H1 (cell line): ENCODE measurements around the gene EOGT. TPM values are rescaled to one million over a fixed set of nuclear protein-coding genes. Genes with fewer than 3 reads are reported as not detected.

Experiments used
- CTCF ChIA-PET: fragments of 300-600 bp; sonication (Branson Sonifier 250); formaldehyde crosslinking; loops from one replicate; lab custom pipeline; 2021; ENCODE audit not compliant: partially characterized antibody; lab: Charles Lee
- POLR2A ChIA-PET: fragments of 300-600 bp; sonication (Branson Sonifier 250); formaldehyde crosslinking; loops from one replicate; lab custom pipeline; 2021; ENCODE audit warnings: inconsistent platforms; ENCODE audit not compliant: partially characterized antibody; lab: Charles Lee
- DNase-seq, 2 experiments: peaks; one replicate each; pipeline versions ENCODE4 v3.0.0 to v3.0.0-alpha.2; 2010 to 2022; ENCODE audit warnings: low spot score in 2 of 2, low read depth in 1 of 2, mixed read lengths in 1 of 2
- FAIRE-seq: peaks from 2 replicates; lab custom pipeline; 2011; peaks lifted over from hg19 to GRCh38; lab: Jason Lieb, UNC
- H2AFZ ChIP-seq: 2 replicates; pipeline ENCODE4 v1.8.1; 2012; ENCODE audit warnings: low read length, inconsistent platforms
- H2AK5ac ChIP-seq: 2 replicates; pipeline ENCODE4 v1.6.1; 2013; ENCODE audit warnings: low read depth, low read length
- H2BK120ac ChIP-seq: replicated peaks from 2 replicates; pipeline ENCODE3; 2013; ENCODE audit warnings: low read depth, low read length, inconsistent platforms
- H2BK12ac ChIP-seq: 2 replicates; pipeline ENCODE4 v1.6.1; 2013; ENCODE audit warnings: low read depth, low read length
- H2BK15ac ChIP-seq: 2 replicates; pipeline ENCODE4 v1.6.1; 2013; ENCODE audit warnings: low read length
- H2BK20ac ChIP-seq: 2 replicates; pipeline ENCODE4 v1.6.1; 2013; ENCODE audit warnings: low read length
- H2BK5ac ChIP-seq: 2 replicates; pipeline ENCODE4 v1.6.1; 2013; ENCODE audit warnings: low read depth, low read length
- H3K14ac ChIP-seq: 2 replicates; pipeline ENCODE4 v1.6.1; 2013; ENCODE audit warnings: inconsistent platforms; ENCODE audit not compliant: insufficient read length
- H3K18ac ChIP-seq: 2 replicates; pipeline ENCODE4 v1.6.1; 2013; ENCODE audit warnings: low read length; ENCODE audit errors: extremely low read depth
- H3K23ac ChIP-seq: 2 replicates; pipeline ENCODE4 v1.6.1; 2013; ENCODE audit warnings: inconsistent platforms; ENCODE audit not compliant: insufficient read length
- H3K23me2 ChIP-seq: 2 replicates; pipeline ENCODE4 v1.6.1; 2013; ENCODE audit warnings: low read depth, low read length
- H3K27ac ChIP-seq: 2 replicates; pipeline ENCODE4 v1.6.1; 2011; ENCODE audit warnings: low read depth, low read length, inconsistent platforms
- H3K27me3 ChIP-seq, 4 experiments: replicated peaks in 1 of 4; 1 replicate in 1 of 4; 2 replicates in 3 of 4; pipeline versions ENCODE4 v1.6.1 to v1.8.1; 2011 to 2013; ENCODE audit warnings: low read length in 3 of 4, mild to moderate bottlenecking in 3 of 4, inconsistent platforms in 2 of 4, mixed read lengths in 2 of 4, moderate library complexity in 1 of 4; ENCODE audit not compliant: control insufficient read depth in 3 of 4, insufficient read depth in 3 of 4; ENCODE audit errors: extremely low read depth in 1 of 4
- H3K36me3 ChIP-seq, 4 experiments: 2 replicates each; pipeline versions ENCODE4 v1.6.1 to v1.8.1; 2011 to 2013; ENCODE audit warnings: mild to moderate bottlenecking in 4 of 4, low read length in 3 of 4, moderate library complexity in 2 of 4, control low read depth in 1 of 4, inconsistent platforms in 1 of 4; ENCODE audit not compliant: insufficient read depth in 4 of 4, control insufficient read depth in 2 of 4
- H3K4ac ChIP-seq: replicated peaks from 2 replicates; pipeline ENCODE3; 2013; ENCODE audit warnings: low read length, low read depth, mixed read lengths, inconsistent platforms; ENCODE audit not compliant: insufficient read length
- H3K4me1 ChIP-seq, 4 experiments: replicated peaks in 1 of 4; 1 replicate in 1 of 4; 2 replicates in 3 of 4; pipeline versions ENCODE4 v1.6.1 to v1.8.1; 2011 to 2013; ENCODE audit warnings: low read length in 3 of 4, inconsistent platforms in 2 of 4, mixed read lengths in 1 of 4; ENCODE audit not compliant: insufficient read depth in 4 of 4, control insufficient read depth in 3 of 4
- H3K4me2 ChIP-seq, 2 experiments: 2 replicates each; pipeline versions ENCODE4 v1.6.1 to v1.8.1; 2011 to 2013; ENCODE audit warnings: low read depth in 2 of 2, low read length in 2 of 2, control low read depth in 1 of 2, inconsistent platforms in 1 of 2, mild to moderate bottlenecking in 1 of 2; ENCODE audit not compliant: insufficient read depth in 1 of 2
- H3K4me3 ChIP-seq, 4 experiments: fragments of 200-600, 300-600 bp in 1 of 4; sonication (generic), shearing (Covaris generic), sonication (Bioruptor Twin) in 1 of 4; 2 replicates each; pipeline versions ENCODE4 v1.5.1 to v1.8.1; 2011 to 2016; ENCODE audit warnings: low read length in 4 of 4, low read depth in 3 of 4, control low read depth in 2 of 4, inconsistent platforms in 2 of 4, mild to moderate bottlenecking in 2 of 4, mixed read lengths in 1 of 4, moderate library complexity in 1 of 4; ENCODE audit not compliant: insufficient read depth in 2 of 4; ENCODE audit errors: extremely low read depth in 1 of 4
- H3K56ac ChIP-seq: replicated peaks from 2 replicates; pipeline ENCODE3; 2013; ENCODE audit warnings: low read depth, mild to moderate bottlenecking, mixed read lengths, low read length, inconsistent platforms; ENCODE audit not compliant: insufficient read length
- H3K79me1 ChIP-seq: 2 replicates; pipeline ENCODE4 v1.6.1; 2013; ENCODE audit warnings: low read depth, low read length, control low read depth
- H3K79me2 ChIP-seq, 2 experiments: 2 replicates each; pipeline versions ENCODE4 v1.6.1 to v1.8.1; 2012 to 2013; ENCODE audit warnings: low read length in 2 of 2, mild to moderate bottlenecking in 2 of 2, inconsistent platforms in 1 of 2; ENCODE audit not compliant: insufficient read depth in 2 of 2, control insufficient read depth in 1 of 2
- H3K9ac ChIP-seq, 4 experiments: replicated peaks in 1 of 4; 1 replicate in 1 of 4; 2 replicates in 3 of 4; pipeline versions ENCODE4 v1.6.1 to v1.8.1; 2011 to 2013; ENCODE audit warnings: low read depth in 3 of 4, low read length in 3 of 4, control low read depth in 2 of 4, mild to moderate bottlenecking in 2 of 4, moderate library complexity in 2 of 4, inconsistent platforms in 1 of 4; ENCODE audit errors: extremely low read depth in 1 of 4
- H3K9me3 ChIP-seq, 2 experiments: 2 replicates each; pipeline versions ENCODE4 v1.6.1 to v1.8.1; 2012 to 2013; ENCODE audit warnings: mild to moderate bottlenecking in 2 of 2, moderate library complexity in 2 of 2, control low read depth in 1 of 2, inconsistent platforms in 1 of 2, low read depth in 1 of 2, low read length in 1 of 2, mixed read lengths in 1 of 2; ENCODE audit not compliant: insufficient read depth in 2 of 2
- H4K20me1 ChIP-seq, 2 experiments: replicated peaks in 1 of 2; 2 replicates each; pipeline versions ENCODE3 to v1.8.1; 2011 to 2013; ENCODE audit warnings: inconsistent platforms in 2 of 2, low read length in 2 of 2, mild to moderate bottlenecking in 1 of 2; ENCODE audit not compliant: insufficient read depth in 2 of 2, control insufficient read depth in 1 of 2
- H4K5ac ChIP-seq: 2 replicates; pipeline ENCODE4 v1.6.1; 2013; ENCODE audit warnings: low read length, low read depth, mixed read lengths, inconsistent platforms; ENCODE audit not compliant: insufficient read length
- H4K8ac ChIP-seq: 2 replicates; pipeline ENCODE4 v1.8.0; 2013; ENCODE audit warnings: mild to moderate bottlenecking, moderate library complexity, low read length, inconsistent platforms; ENCODE audit not compliant: insufficient read depth; ENCODE audit errors: extremely low read depth
- H4K91ac ChIP-seq: replicated peaks from 2 replicates; pipeline ENCODE3; 2013; ENCODE audit warnings: low read length, mixed read lengths, inconsistent platforms; ENCODE audit not compliant: insufficient read length
- CTBP2 ChIP-seq: IDR thresholded peaks from 2 replicates; pipeline ENCODE4 v1.7.0; 2011; ENCODE audit warnings: borderline replicate concordance, mild to moderate bottlenecking, moderate library complexity, mixed read lengths, low read length; ENCODE audit not compliant: insufficient read depth, insufficient read length
- SIRT6 ChIP-seq: IDR thresholded peaks from one replicate; pipeline ENCODE4 v1.7.1; 2012; ENCODE audit warnings: low read length, inconsistent platforms
- SP2 ChIP-seq: IDR thresholded peaks from 2 replicates; pipeline ENCODE4 v1.6.1; 2012; ENCODE audit warnings: mild to moderate bottlenecking, low read length, inconsistent platforms
- WGBS, 2 experiments: shearing (Covaris generic) in 1 of 2; methylation state at CpG; one replicate each; pipeline versions ENCODE4 v1.1.6 to v1.1.7; 2013 to 2015; ENCODE audit warnings: low lambda C conversion rate in 2 of 2, mixed read lengths in 2 of 2, inconsistent platforms in 1 of 2, low coverage in 1 of 2, missing lambda C conversion rate in 1 of 2; ENCODE audit not compliant: insufficient replicate concordance in 2 of 2, insufficient coverage in 1 of 2, insufficient read length in 1 of 2; ENCODE audit errors: extremely low coverage in 1 of 2, missing lambda C conversion rate in 1 of 2; 5-methylcytosine and 5-hydroxymethylcytosine counted together
- polyA plus RNA-seq, 7 experiments: library from polyadenylated mRNA; depleted of rRNA in 3 of 7; stranded (reverse) in 5 of 7; unstranded in 2 of 7; fragments of >200 nt in 5 of 7; fragments of 200-250 nt in 2 of 7; gene quantifications; 1 replicate in 5 of 7; 2 replicates in 1 of 7; 4 replicates in 1 of 7; pipeline versions ENCODE4 v1.2.1 to v1.2.3, GENCODE V29; 2011 to 2013; ENCODE audit warnings: missing spikeins in 2 of 7, mixed read lengths in 2 of 7
- total RNA-seq: library from RNA; stranded (reverse); fragmentation: NEBNext Ultra II Directional; extraction: Animal tissue kit (Norgen Biotek cat#: 25700); gene quantifications from 2 replicates; pipeline ENCODE4 v1.2.1, GENCODE V29; 2021

The EOGT gene
- total and polyA plus RNA-seq, 2 of the 8 experiments (the other 6 are each of a cell fraction or from before 2014, with no cell fraction given) = 6.7 to 20.7 TPM

GRCh38 chr3:68985146-68985790, 28.2 kb downstream of the EOGT start:
- DNase-seq = no peak

More at GRCh38 chr3:68985146-68985790, 28.2 kb downstream of the EOGT start:
- Histone ChIP-seq H2AK5ac (no peak overlapping the region), H4K91ac (no peak overlapping the region), H3K23ac (no peak overlapping the region), H3K4me3 (no peak overlapping the region), H2BK15ac (no peak overlapping the region), H3K9me3 (no peaks in the 10 kb centered on the region), H3K36me3 (peaks cover 0 to 19% (median 7%) of the 10 kb centered on the region in 4 experiments; a peak in 6 of 8 replicates), H4K8ac (no peak overlapping the region), H3K56ac (no peak overlapping the region), H2BK12ac (no peak overlapping the region), H2BK5ac (no peak overlapping the region), H3K9ac (no peak overlapping the region), H3K27ac (no peak overlapping the region), H3K14ac (no peak overlapping the region), H3K4me1 (no peaks in the 10 kb centered on the region), H4K5ac (no peak overlapping the region), H3K4ac (no peak overlapping the region), H3K18ac (no peak overlapping the region), H2BK120ac (no peak overlapping the region), H2AFZ (no peak overlapping the region), H3K27me3 (no peaks in the 10 kb centered on the region), H3K4me2 (no peak overlapping the region), H4K20me1 (peaks cover 0 to 2% of the 10 kb centered on the region in 2 experiments), H3K23me2 (no peaks in the 10 kb centered on the region; the same call in 1 of the 2 replicates), H2BK20ac (no peak overlapping the region), H3K79me2 (no peaks in the 10 kb centered on the region), H3K79me1 (no peaks in the 10 kb centered on the region)
- POLR2A ChIA-PET = interaction anchor here (1.6 kb wide), 1 partner anchor 66 kb away, joined by 4 read pairs; the partner anchor contains the start of gene TMF1
- no peak for FAIRE-seq
- TF ChIP-seq CTBP2 = no peak
- no peak for TF ChIP-seq SIRT6
- no peak for TF ChIP-seq SP2
- whole genome bisulfite sequencing, 2 experiments = 47% methylated on average over 3 of the region's 3 CpGs; no CpG with 5 or more reads in 1 of the 2 experiments
- CTCF ChIA-PET = interaction anchor here (2.3 kb wide), 1 partner anchor 12 kb away, joined by 6 read pairs; no protein-coding TSS in a partner anchor
